Upper lobe of left lung (tissue), 4 donors: Measurements from ENCODE around the gene MICA.

Source experiments
- POLR2A ChIP-seq, 4 donors: fragments of 450-650 bp; IDR thresholded peaks; one replicate each; pipeline ENCODE4 v1.5.1; 2016 to 2017; ENCODE audit warnings: antibody characterized with exemption in 4 of 4, mild to moderate bottlenecking in 2 of 4
- POLR2AphosphoS5 ChIP-seq, 2 donors: sonication (generic); formaldehyde crosslinking; IDR thresholded peaks; one replicate each; pipeline ENCODE4 v1.5.1; 2017; ENCODE audit warnings: antibody characterized with exemption in 2 of 2
- TF ChIP-seq, protein P1 (sequence below), 6 experiments: fragments of 450-650 bp in 4 of 6; fragments of 200-600 bp in 2 of 6; sonication (generic) in 2 of 6; IDR thresholded peaks; one replicate each; pipeline ENCODE4 v1.5.1; 2016 to 2019; ENCODE audit warnings: antibody characterized with exemption in 6 of 6

DNA sequence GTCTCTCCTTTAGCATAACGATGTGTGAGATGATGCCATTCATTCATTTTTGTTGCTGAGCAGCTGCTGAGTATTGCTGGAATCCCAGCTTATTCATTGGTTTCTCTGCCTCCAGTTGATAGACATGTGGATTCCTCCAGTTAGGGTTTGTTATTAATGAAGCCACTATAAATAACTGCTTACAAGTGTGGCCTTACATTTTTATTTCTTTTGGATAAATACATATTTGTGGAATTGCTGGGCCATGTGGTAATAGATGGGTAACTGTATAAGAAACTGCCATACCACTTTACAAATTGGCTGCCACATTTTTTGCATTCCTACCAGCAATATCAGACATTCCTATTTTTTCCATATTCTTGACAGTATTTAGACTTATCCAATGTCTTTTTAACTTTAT lies 43.8 kb upstream of the MICA start:
- TF ChIP-seq POLR2AphosphoS5 (IDR thresholded peaks at IDR 0.05) (no peak), POLR2A (IDR thresholded peaks at IDR 0.05) (no peak)
- TF ChIP-seq, protein P1, sequence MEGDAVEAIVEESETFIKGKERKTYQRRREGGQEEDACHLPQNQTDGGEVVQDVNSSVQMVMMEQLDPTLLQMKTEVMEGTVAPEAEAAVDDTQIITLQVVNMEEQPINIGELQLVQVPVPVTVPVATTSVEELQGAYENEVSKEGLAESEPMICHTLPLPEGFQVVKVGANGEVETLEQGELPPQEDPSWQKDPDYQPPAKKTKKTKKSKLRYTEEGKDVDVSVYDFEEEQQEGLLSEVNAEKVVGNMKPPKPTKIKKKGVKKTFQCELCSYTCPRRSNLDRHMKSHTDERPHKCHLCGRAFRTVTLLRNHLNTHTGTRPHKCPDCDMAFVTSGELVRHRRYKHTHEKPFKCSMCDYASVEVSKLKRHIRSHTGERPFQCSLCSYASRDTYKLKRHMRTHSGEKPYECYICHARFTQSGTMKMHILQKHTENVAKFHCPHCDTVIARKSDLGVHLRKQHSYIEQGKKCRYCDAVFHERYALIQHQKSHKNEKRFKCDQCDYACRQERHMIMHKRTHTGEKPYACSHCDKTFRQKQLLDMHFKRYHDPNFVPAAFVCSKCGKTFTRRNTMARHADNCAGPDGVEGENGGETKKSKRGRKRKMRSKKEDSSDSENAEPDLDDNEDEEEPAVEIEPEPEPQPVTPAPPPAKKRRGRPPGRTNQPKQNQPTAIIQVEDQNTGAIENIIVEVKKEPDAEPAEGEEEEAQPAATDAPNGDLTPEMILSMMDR (IDR thresholded peaks at IDR 0.05): no peak
